Measurements from ENCODE around the gene UBR3.

The UBR3 gene

DNA sequence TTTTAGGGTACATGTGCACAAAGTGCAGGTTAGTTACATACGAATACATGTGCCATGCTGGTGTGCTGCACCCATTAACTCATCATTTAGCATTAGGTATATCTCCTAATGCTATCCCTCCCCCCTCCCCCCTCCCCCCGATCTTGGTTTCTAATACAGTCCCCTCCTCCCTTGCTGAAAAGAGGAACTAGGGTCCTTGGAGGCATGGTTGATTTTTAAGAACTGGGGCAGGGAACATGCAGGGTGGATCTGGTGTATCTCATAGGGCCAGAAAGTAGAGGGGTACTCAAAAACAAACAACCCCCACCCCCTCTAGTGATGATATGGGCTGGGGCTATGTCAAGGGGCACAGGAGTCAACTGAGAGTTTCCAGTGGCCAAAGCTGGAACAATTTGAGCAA lies 153.4 kb downstream of the UBR3 start:
- no peak for DNase-seq (ENCODE audit: low read depth, low spot score)
- no peak overlapping the region for H3K27ac ChIP-seq

DNA sequence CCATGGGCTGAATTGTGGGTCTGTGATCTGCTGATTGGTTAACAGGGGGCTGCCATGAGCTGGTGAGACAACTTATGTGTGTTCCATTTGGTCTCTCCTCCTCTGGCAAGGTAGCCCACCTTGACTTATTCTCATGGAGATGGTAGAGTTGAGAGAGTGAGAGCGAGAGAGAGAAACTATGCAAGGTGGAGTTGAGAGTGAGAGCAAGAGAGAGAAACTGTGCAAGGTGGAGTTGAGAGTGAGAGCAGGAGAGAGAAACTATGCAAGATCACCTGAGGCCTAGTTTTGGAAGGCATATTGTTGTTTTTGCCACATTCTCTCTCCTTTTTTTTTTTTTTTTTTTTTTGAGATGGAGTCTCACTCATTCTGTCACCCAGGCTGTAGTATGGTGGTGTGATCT lies 155.7 kb downstream of the UBR3 start:
- H3K27ac ChIP-seq = no peak overlapping the region
- no peak for DNase-seq (ENCODE audit: low read depth, low spot score)

DNA sequence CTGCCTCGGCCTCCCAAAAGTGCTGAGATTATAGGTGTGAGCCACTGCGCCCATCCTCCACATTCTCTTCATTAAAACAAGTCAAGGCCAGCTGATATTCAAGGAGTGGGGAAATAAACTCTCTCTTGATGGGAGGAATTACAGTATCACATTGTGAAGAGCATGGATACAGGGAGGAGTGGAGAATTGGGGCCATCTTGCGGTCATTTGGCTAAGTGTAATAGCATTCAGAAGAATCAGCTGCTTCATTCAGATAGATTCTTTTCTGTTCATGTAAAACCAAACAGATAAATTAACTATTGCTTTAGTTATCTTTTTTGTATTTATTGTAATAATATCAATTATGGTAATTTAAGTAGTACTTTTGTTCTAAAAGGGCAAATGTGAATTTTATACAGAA lies 156.3 kb downstream of the UBR3 start:
- DNase-seq (ENCODE audit: low read depth, low spot score) = no peak
- no peak overlapping the region for H3K27ac ChIP-seq

DNA sequence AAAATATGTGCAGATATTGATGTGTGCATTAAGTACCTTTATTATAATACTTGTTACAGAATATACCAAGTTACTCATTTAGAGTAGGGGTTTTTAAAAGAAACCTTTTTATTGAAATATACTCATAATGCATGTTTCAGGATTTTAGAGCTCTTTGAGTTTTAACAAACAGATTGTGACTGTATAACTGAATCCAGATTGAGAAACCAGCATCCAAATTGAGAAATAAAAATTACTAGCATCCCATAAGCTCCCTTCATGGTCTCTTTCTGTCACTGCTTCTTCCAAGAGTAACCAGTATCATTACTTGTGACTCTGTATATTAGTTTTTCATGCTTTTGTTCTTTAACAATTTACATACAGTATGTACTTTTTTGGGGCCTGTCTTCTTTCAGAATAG lies 156.9 kb downstream of the UBR3 start:
- H3K27ac ChIP-seq = no peak overlapping the region
- no peak for DNase-seq (ENCODE audit: low read depth, low spot score)

DNA sequence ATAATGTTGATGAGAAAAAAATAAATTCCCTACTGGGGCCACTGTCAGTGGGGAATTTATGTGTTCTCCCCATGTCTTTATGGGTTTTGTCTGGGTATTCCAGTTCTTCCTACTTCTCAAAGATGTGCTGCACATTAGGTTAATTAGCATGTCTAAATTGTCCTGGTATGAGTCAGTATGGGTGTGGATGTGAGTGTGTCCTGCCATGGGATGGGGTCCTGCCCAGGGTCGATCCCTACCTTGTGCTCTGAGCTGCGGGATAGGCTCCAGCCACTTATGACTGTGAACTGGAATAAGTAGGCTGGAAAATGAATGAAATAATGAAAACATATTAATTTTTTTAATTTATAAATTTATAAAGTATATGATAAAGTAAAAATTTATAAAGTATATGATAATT lies 167.5 kb downstream of the UBR3 start:
- no peak for DNase-seq (ENCODE audit: low read depth, low spot score)
- H3K27ac ChIP-seq = no peak overlapping the region

DNA sequence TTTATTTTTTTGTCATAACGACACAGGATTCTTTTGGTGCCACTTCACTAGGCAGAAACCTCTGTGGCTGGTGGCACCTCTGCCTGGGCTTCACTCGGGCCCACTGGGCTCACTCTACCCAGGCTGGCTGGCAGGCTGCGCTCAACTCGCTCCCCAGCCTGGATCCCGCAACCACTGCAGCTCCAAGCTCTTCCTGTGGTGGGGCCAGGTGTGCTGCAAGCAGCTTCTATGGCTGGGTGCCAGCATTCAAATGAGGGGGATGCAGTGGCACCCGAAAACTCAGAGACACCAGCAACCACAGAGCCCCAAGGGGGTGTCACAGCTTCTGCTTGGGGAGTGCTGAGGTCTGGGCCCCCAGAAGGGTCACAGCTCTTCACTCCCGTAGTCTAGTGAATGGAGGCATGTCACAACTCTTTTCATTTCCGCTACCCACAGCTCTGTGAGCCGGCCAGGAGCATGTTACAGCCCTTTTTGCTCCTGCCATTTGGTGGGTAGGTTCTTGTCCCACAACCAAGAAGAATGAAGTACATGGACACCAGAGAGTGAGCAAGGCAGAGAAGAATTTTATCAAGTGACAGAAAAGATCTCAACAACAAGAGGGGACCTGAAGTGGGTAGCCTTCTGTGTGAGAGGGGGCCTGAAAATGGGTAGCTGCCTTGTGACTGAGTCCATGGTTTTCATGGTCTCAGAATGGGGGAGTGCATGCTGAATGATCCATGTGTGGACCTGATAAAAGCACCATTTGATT lies 170.1 kb downstream of the UBR3 start:
- H3K27ac ChIP-seq = no peak overlapping the region
- no peak for DNase-seq (ENCODE audit: low read depth, low spot score)

DNA sequence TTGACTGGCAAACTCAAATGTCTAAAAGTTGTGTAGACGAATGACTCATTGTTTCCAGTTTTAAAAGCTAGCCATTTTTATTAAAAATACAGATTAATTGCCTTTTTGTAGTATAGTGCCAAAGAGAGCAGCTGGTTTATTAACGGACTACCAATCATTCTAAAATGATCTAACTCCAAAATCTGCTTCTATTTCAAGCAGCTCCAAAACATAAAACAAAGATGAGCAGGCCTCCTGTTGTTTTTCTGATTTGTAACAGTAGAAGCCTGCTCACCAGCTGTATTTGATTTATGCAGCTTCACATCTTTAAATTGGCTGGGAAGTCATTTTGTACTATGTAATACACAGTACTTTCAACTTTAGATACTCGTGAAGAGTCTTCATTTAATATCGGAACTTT lies 171.8 kb downstream of the UBR3 start:
- no peak overlapping the region for H3K27ac ChIP-seq
- no peak for DNase-seq (ENCODE audit: low read depth, low spot score)

DNA sequence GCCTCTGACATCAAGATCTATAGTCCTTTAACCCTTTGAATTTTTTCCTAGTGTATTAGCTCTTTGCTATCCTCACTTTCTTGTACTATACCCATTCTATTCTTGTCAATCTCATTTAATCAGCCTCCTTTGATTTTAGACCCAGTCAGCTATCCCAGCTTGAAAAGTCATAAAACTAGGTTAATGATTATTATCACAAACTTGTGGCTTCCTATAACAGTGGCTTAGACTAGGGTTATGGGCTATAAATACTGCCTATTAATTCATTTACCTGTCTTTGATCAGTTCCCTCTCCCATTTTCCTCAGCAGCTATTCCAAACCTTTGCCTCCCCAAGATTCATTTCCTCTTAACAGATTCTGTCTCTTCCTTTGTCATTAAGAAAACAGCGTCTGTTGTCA lies 174.8 kb downstream of the UBR3 start:
- DNase-seq (ENCODE audit: low read depth, low spot score) = no peak
- no peak overlapping the region for H3K27ac ChIP-seq

DNA sequence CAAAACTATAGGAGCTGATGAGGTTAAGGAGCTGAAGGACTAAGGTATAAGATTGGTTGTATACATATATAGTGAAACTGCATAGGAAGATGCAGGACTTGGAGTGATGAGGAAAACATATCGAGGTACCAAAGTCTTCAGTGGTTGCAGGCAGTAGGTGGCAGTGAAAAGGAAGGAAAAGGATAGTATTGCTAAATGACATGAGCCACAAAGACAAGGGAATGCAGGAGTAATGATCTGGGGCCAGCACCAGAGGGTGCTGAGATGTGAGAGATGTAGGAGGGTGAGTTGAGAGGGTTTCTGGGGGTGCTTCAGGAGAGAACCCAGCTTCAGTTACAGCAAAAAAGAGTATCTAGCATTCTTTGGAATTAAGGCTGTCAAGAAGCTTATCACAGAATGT lies 178.4 kb downstream of the UBR3 start:
- no peak for DNase-seq (ENCODE audit: low read depth, low spot score)
- H3K27ac ChIP-seq = no peak overlapping the region

DNA sequence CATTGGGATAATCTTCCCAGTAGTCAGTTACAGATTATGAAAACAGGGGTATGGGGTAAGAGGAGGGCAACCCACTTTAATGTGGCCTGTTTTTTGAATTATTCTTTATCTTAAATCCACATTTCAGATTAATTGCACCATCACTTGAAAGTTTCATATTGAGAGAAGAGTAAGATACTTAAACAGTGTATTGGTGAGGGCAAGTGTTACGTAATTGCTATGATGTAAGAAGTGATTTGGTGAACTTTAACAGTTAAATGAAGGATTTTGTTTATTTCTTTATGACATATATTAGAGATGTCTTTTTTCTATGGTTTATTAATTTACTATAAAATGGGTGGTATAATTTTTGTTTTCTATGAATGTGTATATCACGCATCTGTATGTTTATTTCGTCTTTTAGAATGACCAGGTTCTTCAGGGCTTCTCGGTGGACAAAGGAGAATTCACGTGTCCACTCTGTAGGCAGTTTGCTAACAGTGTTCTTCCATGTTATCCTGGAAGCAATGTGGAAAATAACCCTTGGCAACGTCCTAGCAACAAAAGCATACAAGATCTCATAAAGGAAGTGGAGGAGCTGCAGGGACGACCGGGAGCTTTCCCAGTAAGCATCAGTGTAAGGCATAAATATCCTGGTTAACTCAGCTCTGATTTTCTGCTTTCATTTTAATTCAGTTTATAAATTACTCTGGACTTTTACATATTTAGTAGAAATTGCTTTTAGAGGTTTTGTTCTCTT lies 179.5 kb downstream of the UBR3 start:
- no peak for DNase-seq (ENCODE audit: low read depth, low spot score)
- H3K27ac ChIP-seq = no peak overlapping the region

DNA sequence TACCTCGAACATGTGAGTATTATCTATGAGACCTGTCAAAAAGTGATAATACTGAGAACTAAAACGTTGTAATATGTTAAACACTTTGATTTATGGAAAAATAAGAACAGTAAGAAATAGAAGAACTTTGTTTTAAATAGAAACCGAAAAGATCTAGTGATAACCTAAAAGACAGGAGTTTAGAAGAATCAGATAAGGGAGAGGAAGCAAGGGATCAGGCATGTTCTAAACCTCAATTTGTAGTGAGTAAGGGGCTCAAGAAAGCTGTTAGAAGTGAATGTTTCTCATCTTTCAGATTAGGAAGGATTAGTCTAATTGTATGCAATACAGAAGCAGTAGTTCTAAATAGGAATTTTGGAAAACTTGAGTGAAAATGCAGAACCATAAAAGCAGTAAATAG lies 182.0 kb downstream of the UBR3 start:
- no peak overlapping the region for H3K27ac ChIP-seq
- DNase-seq (ENCODE audit: low read depth, low spot score) = no peak

DNA sequence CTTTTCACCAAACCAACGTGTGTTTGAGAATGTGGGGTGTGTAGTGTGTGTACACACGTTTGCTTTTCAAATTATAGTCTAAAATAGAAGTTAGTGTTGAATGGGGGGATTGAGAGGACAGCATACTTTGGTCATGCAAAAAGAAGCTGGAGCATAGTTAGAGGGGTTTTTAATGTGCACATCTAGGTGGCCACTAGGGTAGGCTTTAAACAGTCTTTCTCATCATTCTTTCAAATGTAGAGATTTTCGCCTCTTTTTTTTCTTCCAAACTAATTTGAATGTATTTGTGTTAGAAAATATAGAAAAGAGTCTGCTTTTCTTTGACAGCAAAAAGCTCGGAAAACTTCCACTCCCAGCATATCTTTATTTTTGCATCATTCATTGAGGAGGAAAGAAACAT lies 185.5 kb downstream of the UBR3 start:
- no peak overlapping the region for H3K27ac ChIP-seq
- DNase-seq (ENCODE audit: low read depth, low spot score) = no peak

DNA sequence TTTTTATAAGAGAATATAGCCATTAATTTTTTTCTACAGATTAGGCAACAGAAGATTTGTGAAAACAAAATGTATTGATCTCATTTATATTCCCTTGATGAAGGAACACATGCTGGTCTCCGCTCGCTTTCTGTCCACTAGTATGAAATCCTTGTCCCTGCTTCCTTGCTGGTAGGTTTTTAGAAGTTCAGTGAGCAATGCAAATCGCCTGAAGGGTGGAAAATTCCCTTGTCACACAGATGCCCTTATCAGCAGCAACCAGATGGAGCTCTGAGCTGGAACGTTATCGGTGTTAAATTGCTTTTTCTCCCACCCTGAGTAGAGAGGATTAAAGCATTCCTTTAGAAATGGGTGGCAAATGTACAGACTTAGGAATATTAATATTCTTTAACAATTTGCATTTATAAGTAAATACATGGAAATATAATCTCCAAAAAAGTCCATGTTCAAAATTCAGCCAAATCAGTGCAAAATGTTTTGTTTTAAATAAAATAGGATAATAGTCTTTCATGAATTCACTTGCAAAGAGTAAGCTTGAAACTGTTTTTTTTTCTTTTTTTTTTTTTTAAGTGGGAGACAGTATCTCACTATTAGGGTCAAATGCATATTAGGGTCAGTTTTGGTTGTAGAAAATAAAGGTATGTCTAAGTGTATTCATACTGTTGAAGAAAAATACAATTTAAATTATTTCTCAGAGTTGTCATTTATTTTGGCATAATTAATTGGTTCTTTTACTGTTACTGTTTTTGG lies 186.7 kb downstream of the UBR3 start:
- no peak overlapping the region for H3K27ac ChIP-seq
- DNase-seq (ENCODE audit: low read depth, low spot score) = no peak

DNA sequence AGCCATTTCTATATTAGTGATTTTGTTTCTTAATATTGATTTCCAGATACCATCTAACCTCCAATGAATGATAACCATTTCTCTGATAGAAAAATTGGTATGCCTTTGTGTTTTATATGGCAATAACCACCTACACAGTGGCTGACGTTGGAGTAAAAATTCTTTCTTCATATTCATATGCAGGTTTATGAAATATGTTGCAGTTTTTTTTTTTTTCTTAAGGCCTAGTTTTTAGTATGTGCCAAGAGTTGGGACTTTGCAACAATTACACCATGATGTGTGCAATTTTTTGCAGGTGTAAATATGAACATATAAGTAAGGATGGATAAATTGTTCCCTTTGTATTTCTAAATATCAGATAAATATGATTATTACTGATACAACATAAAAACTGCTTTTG lies 187.5 kb downstream of the UBR3 start:
- DNase-seq (ENCODE audit: low read depth, low spot score) = no peak
- H3K27ac ChIP-seq = no peak overlapping the region

DNA sequence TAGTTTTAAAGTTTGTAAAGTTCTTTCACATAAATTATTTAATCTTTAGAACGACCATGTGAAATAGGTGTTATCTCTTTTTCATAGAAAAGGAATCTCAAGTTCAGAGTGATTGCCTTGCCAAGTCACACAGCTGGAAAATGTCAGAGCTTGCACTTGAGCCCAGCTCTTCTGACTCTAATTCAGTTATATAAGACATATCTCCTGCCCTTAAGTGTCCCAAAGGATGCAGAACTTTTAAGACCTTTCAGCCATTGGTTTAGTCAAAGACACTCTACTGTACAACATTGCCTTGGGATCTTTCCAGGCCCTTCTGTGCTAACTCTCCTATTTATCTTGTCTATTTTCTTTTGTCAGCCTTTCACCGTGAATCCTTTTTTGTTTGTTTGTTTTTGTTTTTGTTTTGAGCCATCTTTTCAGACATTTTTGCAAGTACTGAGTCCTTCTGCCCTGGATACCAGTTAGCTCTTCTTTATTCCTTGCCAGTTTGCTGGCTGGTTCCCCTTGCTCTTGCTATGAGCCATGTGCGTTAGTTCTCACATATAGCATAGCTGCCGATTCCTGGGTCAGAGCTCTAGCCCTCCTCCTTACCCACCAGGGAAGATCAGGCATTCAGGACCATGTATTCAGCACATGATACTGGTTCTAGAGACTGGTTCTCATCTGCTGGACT lies 190.7 kb downstream of the UBR3 start:
- no peak overlapping the region for H3K27ac ChIP-seq
- no peak for DNase-seq (ENCODE audit: low read depth, low spot score)

DNA sequence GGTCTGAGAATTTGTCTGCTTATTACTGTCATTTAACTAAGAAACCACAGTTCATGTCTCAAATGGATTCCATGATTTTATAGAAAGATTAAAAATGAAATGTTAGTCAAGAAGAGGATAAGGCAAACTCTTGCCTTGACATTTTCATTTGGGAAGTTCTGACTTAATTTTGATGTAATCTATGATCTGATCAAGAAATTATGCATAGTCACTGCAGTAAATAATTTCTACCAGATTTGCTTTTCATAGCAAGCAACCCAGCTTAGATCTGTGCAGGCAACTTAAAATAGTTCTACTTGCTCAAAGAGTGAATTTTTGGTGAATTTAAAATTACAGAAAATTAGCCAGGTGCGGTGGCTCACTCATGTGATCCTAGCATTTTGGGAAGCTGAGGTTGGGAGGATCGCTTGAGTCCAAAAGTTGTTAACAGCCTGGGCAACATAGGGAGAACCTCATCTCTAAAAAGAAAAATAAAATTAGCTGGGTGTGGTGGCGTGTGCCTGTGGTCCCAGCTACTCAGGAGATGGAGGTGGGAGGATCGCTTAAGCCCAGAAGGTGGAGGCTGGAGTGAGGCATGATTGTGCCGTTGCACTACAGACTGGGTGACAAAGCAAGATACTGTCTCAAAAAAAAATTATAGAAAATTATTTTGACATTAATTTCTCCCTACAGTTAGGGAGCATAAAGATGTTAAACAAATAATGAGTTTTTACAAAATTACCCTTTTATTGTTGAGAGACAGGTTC lies 192.0 kb downstream of the UBR3 start:
- no peak overlapping the region for H3K27ac ChIP-seq
- DNase-seq (ENCODE audit: low read depth, low spot score) = no peak

DNA sequence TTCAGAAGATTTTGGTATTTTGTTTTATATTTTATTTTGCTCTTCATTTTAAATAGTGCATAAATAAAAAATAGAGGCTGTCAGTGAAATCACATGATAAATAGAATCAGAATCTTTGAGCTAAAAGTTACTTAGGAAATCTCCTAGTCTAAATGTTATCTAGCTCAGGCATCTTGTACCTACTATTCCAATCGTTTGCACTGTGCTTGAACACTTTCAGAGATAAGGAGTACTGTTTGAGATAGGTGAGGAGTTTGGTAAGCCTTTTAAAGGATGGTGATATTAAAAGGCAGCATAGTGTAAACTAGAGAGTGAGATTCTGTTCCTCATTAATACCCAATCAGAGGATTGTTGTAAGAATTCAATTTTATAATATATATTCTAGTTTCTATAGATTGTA lies 193.5 kb downstream of the UBR3 start:
- H3K27ac ChIP-seq = no peak overlapping the region
- no peak for DNase-seq (ENCODE audit: low read depth, low spot score)

DNA sequence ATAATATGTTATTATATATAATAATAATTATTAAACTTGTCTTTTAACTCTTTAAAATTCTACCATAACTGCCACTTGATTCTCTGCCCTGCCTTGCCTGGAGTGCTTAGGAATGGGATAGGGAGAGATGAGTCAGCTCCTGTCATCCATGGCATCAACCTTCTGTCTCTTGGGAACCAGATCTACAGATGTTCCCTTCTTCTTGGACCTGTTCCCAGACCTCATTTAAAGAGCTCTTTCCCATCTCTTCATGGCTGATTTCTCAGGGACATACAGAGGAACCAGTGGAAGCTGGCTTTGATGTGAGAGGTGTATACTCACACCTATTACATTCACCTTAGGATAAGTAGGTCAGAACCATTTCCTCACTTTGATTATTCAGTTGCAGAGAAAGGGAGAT lies 195.4 kb downstream of the UBR3 start:
- no peak for DNase-seq (ENCODE audit: low read depth, low spot score)
- H3K27ac ChIP-seq = no peak overlapping the region

DNA sequence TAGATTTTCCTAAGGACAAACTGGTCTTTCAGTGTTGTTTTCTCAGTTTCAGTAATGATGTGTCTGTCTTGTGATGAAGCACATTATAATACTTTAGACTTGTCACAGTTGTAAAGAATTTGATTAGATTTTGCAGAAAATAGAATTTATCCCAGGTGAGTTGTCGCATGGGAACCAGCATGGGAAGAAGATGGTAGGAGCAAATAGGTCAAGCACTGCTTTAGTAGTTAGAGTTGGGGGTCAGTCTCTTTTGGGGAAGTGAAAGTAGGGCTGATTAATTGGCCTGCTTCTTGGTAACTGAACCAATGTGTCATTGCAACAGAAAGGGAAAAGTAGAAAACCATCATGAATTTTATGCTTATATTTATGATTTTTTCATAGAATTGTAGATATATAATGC lies 197.5 kb downstream of the UBR3 start:
- DNase-seq (ENCODE audit: low read depth, low spot score) = no peak

DNA sequence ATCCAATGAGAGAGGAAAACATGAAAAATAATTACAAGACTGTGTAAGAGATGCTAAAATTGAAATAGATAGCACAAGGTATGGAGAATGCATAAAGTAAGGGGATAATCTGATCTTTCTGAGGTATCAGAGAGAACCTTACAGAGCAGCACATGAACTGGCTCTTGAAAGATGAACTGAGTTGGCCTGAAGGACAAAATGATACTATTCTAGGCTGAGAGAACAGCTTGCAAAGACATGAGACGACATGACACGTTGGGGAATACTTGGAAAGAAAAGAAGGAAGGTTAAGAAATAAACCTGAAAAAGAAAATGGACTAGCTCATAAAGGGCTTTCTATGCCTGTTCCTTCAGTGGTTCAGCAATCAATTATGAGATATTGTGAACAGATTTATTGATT lies 198.0 kb downstream of the UBR3 start:
- DNase-seq (ENCODE audit: low read depth, low spot score) = no peak
- no peak overlapping the region for H3K27ac ChIP-seq

More for the DNA sequence above, 197.5 kb downstream of the UBR3 start:
- no peak overlapping the region for H3K27ac ChIP-seq

Data from epithelial cell of prostate (primary cell).